ENCODE data around the gene TTL. TPM values are rescaled to one million over a fixed set of nuclear protein-coding genes. Genes with fewer than 3 reads are reported as not detected.

The TTL gene
- total RNA-seq, 1 donor from 2014 or later, result 48.5 TPM

DNA sequence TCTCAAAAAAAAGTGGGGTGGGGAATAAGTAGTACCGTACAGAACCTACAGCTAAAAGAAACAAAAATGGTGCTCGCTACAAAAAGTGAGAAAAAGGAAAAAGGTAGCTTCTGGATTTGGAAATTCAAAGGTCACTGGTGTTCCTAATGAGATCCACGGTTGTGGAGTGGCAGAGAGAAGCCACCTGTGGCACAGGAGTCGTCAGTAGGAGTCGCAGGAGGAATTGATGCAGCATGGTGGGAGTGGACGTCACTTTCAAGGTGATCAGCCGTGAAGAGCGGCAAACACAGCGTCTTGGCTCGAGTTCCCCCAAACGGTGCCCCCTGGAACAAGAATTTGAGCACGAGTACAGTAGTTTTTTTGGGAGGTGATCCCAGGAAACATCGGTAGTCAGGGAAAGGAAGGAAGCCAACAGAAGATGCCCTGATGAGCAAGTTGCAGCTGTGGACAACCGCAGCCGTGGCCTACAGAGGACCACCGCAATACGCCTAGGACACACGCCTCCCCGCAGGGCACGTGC, 1.4 kb upstream of the TTL start:
- Histone ChIP-seq H3K4me3 (peak overlapping the region; percentile 89), H3K9me3 (no peaks in the 10 kb centered on the region), H3K27me3 (ENCODE audit: low read depth) (no peaks in the 10 kb centered on the region), H3K27ac (peak overlapping the region; percentile 85), H3K4me1 (peaks cover 28% of the 10 kb centered on the region), H3K36me3 (no peaks in the 10 kb centered on the region)
- ATAC-seq (no peak), DNase-seq (no peak)
- intact Hi-C loops (cut with DNase I), result no loop called here
- TF ChIP-seq, protein P1, sequence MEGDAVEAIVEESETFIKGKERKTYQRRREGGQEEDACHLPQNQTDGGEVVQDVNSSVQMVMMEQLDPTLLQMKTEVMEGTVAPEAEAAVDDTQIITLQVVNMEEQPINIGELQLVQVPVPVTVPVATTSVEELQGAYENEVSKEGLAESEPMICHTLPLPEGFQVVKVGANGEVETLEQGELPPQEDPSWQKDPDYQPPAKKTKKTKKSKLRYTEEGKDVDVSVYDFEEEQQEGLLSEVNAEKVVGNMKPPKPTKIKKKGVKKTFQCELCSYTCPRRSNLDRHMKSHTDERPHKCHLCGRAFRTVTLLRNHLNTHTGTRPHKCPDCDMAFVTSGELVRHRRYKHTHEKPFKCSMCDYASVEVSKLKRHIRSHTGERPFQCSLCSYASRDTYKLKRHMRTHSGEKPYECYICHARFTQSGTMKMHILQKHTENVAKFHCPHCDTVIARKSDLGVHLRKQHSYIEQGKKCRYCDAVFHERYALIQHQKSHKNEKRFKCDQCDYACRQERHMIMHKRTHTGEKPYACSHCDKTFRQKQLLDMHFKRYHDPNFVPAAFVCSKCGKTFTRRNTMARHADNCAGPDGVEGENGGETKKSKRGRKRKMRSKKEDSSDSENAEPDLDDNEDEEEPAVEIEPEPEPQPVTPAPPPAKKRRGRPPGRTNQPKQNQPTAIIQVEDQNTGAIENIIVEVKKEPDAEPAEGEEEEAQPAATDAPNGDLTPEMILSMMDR (IDR thresholded peaks at IDR 0.05), result no peak

DNA sequence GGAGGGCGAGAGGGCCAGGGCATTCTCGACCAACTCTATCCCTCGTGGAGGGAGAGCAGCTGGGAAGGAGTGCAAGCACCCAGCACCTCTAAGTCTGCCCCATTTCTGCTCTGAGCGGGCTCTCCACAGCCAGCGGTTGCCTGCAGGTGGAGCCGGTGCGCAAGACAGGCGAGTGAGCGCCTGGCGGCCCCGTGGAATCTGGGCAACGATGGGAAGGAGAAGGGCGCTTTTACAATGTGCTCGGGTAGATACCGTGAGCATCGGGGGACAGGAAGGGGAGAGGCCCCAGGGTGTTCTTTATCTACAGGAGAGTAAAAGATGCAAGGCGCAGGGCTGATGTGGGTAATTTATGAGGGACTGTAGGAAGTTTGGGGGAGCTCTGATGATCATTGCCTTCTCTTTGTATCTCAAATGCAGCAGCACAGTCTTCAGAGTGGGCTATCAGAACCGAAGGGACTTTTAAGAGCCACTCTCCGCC, 867 bp upstream of the TTL start:
- TF ChIP-seq, protein P1 (IDR thresholded peaks at IDR 0.05), result peak; percentile 82
- Histone ChIP-seq H3K36me3 (no peaks in the 10 kb centered on the region), H3K27me3 (ENCODE audit: low read depth) (no peaks in the 10 kb centered on the region), H3K27ac (peak overlapping the region; percentile 85), H3K9me3 (no peaks in the 10 kb centered on the region), H3K4me1 (peaks cover 32% of the 10 kb centered on the region), H3K4me3 (peak overlapping the region; percentile 89)
- intact Hi-C loops (cut with DNase I), result no loop called here
- peak; percentile 93 to 94 for ATAC-seq
- peak; percentile 89 for DNase-seq

DNA sequence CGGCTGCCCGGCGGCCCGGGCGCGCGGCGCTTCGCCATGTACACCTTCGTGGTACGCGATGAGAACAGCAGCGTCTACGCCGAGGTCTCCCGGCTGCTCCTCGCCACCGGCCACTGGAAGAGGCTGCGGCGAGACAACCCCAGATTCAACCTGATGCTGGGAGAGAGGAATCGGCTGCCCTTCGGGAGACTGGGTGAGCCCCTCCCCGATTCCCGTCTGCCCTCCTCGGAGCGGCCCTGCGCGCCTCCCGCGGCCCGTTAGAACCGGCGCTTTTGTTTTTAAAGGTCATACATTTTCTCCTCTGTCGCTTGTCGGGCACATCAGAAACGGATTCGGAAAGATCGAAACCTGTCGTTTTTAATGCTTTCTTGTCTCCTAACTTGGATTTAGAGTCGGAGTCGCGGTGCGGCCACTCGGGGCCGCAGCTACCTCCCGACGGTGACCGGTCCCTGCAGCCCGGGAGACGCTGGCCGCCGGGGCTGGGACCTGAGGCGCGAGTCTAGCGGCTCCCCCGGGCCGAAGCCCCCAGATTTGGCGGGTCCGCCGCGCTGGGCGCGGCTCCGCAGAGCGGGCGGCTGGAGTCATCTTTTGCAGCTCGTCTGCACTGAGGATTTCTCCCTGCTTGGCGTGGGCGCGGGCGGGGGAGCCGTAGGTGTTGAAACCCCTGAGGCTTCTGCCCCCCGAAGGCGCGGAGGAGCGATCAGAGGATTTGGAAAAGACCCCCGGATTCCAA, 519 bp downstream of the TTL start:
- intact Hi-C loops (cut with DNase I), result no loop called here
- H3K27ac ChIP-seq, result peak overlapping the region; percentile 89

DNA sequence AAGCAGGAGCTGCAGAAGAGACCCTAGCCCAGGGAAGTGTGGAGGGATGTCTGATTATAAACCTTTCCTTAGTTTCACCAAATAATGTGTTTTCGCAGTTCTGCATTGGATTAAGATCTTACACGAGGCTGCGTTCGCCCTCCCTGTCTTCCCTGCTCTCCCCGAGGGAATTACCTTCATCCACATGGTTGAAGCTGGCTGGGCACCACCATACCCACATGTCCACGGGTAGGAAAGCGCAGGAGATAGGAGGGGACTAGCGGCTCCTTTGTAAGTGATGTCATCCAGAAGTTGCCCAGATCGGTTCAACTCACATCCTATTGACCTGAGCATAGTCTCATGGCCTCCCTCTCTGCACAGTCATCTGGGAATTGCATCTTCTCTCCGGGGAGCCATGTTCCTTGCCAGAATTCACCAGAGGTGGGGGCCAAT, 1.1 kb downstream of the TTL start:
- no peaks in the 10 kb centered on the region for H3K36me3 ChIP-seq
- H3K9me3 ChIP-seq, result no peaks in the 10 kb centered on the region
- DNase-seq (no peak), ATAC-seq (peak in 1 of 2 donors; percentile 5)
- TF ChIP-seq, protein P1 (IDR thresholded peaks at IDR 0.05), result no peak
- H3K4me1 ChIP-seq, result peaks cover 43% of the 10 kb centered on the region
- intact Hi-C loops (cut with DNase I), result no loop called here
- peak overlapping the region; percentile 89 for H3K27ac ChIP-seq
- H3K4me3 ChIP-seq, result peak overlapping the region; percentile 89
- no peaks in the 10 kb centered on the region for H3K27me3 ChIP-seq (ENCODE audit: low read depth)

More for the DNA sequence above, 519 bp downstream of the TTL start:
- DNase-seq (peak; percentile 57), ATAC-seq (peak in 1 of 2 donors; percentile 35)
- Histone ChIP-seq H3K4me1 (peaks cover 38% of the 10 kb centered on the region), H3K9me3 (no peaks in the 10 kb centered on the region), H3K36me3 (no peaks in the 10 kb centered on the region), H3K4me3 (peak overlapping the region; percentile 89), H3K27me3 (ENCODE audit: low read depth) (no peaks in the 10 kb centered on the region)
- TF ChIP-seq, protein P1 (IDR thresholded peaks at IDR 0.05), result no peak

DNA sequence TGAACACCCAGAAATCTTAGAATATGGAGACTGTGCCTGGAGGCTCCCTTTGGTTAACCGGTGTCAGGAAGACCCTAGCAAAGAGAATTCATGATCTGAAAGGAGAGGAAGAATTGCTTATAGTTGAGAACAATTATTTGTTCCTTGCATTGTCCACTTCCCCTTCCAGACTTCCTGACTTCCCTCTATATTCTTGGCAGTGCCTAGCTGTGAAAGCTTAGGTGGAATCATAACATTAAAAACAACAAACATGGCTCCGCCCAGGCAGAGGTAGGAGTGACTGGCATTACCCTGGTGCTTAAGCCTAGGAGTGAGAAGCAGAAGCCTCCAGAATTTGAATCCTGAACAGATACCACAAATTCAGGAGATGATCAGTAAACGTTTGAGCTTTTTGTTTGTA, 1.9 kb downstream of the TTL start:
- Histone ChIP-seq H3K27ac (no peak overlapping the region), H3K9me3 (no peaks in the 10 kb centered on the region), H3K27me3 (ENCODE audit: low read depth) (no peaks in the 10 kb centered on the region), H3K36me3 (no peaks in the 10 kb centered on the region), H3K4me1 (peaks cover 43% of the 10 kb centered on the region), H3K4me3 (peak overlapping the region; percentile 89)
- intact Hi-C loops (cut with DNase I), result no loop called here
- DNase-seq (no peak), ATAC-seq (no peak)
- TF ChIP-seq, protein P1 (IDR thresholded peaks at IDR 0.05), result no peak

Measured in lower lobe of right lung (tissue), 2 donors.